Measurements from ENCODE around the gene PXDC1. TPM values are rescaled to one million over a fixed set of nuclear protein-coding genes. Genes with fewer than 3 reads are reported as not detected.

Gene PXDC1
- total and polyA plus RNA-seq, 4 donors: 24.1 to 106 (median 77.6) TPM

GRCh38 chr6:3765415-3765814 is 13.9 kb upstream of the PXDC1 start:
- H3K27ac ChIP-seq (ENCODE audit: low read depth in 1 of 2, low read length in 2 of 2): no peak overlapping the region
- 79% methylated on average over 6 of the region's 6 CpGs for WGBS
- H3K27me3 ChIP-seq (ENCODE audit: control insufficient read depth in 4 of 4, insufficient read depth in 4 of 4, low read length in 3 of 4): no peaks in the 10 kb centered on the region
- no peak for DNase-seq (ENCODE audit: low spot score)
- no peak overlapping the region for H3K4me3 ChIP-seq (ENCODE audit: low read depth in 1 of 3, low read length in 3 of 3)
- H3K4me1 ChIP-seq (ENCODE audit: control insufficient read depth in 4 of 4, insufficient read depth in 4 of 4, low read length in 3 of 4): peaks cover 0 to 10% (median 4%) of the 10 kb centered on the region in 4 donors
- no peak overlapping the region for H3K9ac ChIP-seq (ENCODE audit: low read depth in 1 of 2, low read length in 2 of 2)
- TF ChIP-seq NR2F2 (IDR thresholded peaks at IDR 0.05) (no peak), JUND (IDR thresholded peaks at IDR 0.05) (no peak), EGR1 (IDR thresholded peaks at IDR 0.05; ENCODE audit: low read depth in 2 of 2) (no peak), FOXA1 (IDR thresholded peaks at IDR 0.05) (no peak), HNF4G (IDR thresholded peaks at IDR 0.05) (no peak), MAX (IDR thresholded peaks at IDR 0.05) (no peak), TAF1 (conservative IDR thresholded peaks at IDR 0.05) (no peak), RAD21 (IDR thresholded peaks at IDR 0.05) (no peak), YY1 (IDR thresholded peaks at IDR 0.05) (no peak), RXRA (IDR thresholded peaks at IDR 0.05) (no peak), SP1 (IDR thresholded peaks at IDR 0.05) (no peak), FOXA2 (IDR thresholded peaks at IDR 0.05) (no peak), GABPA (IDR thresholded peaks at IDR 0.05 in 1 of 2, conservative IDR thresholded peaks at IDR 0.05 in 1 of 2) (no peak), ZBTB33 (IDR thresholded peaks at IDR 0.05) (no peak), REST (IDR thresholded peaks at IDR 0.05) (no peak), HNF4A (conservative IDR thresholded peaks at IDR 0.05) (no peak)
- no peaks in the 10 kb centered on the region for H3K36me3 ChIP-seq (ENCODE audit: control insufficient read depth in 4 of 4, insufficient read depth in 3 of 4, low read depth in 1 of 4, low read length in 3 of 4)
- H3K9me3 ChIP-seq (ENCODE audit: control insufficient read depth in 4 of 4, low read length in 3 of 4): no peaks in the 10 kb centered on the region

- no peak for TF ChIP-seq REST (IDR thresholded peaks at IDR 0.05)
- no peak for TF ChIP-seq HNF4G (IDR thresholded peaks at IDR 0.05)
- no peak for TF ChIP-seq HNF4A (conservative IDR thresholded peaks at IDR 0.05)
- TF ChIP-seq YY1 (IDR thresholded peaks at IDR 0.05): no peak
- TF ChIP-seq RAD21 (IDR thresholded peaks at IDR 0.05): no peak
- no peak for TF ChIP-seq JUND (IDR thresholded peaks at IDR 0.05)
- no peak for TF ChIP-seq FOXA1 (IDR thresholded peaks at IDR 0.05)
- TF ChIP-seq TAF1 (conservative IDR thresholded peaks at IDR 0.05): no peak
- no peak for TF ChIP-seq NR2F2 (IDR thresholded peaks at IDR 0.05)
- TF ChIP-seq SP1 (IDR thresholded peaks at IDR 0.05): no peak
- Histone ChIP-seq H3K27me3 (ENCODE audit: control insufficient read depth in 4 of 4, insufficient read depth in 4 of 4, low read length in 3 of 4) (no peaks in the 10 kb centered on the region), H3K27ac (ENCODE audit: low read depth in 1 of 2, low read length in 2 of 2) (no peak overlapping the region), H3K9ac (ENCODE audit: low read depth in 1 of 2, low read length in 2 of 2) (no peak overlapping the region), H3K36me3 (ENCODE audit: control insufficient read depth in 4 of 4, insufficient read depth in 3 of 4, low read depth in 1 of 4, low read length in 3 of 4) (no peaks in the 10 kb centered on the region), H3K4me3 (ENCODE audit: low read depth in 1 of 3, low read length in 3 of 3) (no peak overlapping the region), H3K4me1 (ENCODE audit: control insufficient read depth in 4 of 4, insufficient read depth in 4 of 4, low read length in 3 of 4) (peaks cover 0 to 10% (median 4%) of the 10 kb centered on the region in 4 donors), H3K9me3 (ENCODE audit: control insufficient read depth in 4 of 4, low read length in 3 of 4) (no peaks in the 10 kb centered on the region)
- DNase-seq (ENCODE audit: low spot score): no peak
- 83% methylated on average over 5 of the region's 5 CpGs for whole genome bisulfite sequencing
Measured at GRCh38 chr6:3764516-3765335, 13.2 kb upstream of the PXDC1 start.

Measured in liver (tissue), 9 donors.